NCI-H2171 (cell line): ENCODE data around the gene LSAMP.
A peak's percentile ranks its signal among the peaks of the same experiment; 100 is the strongest.

Experiments
- DNase-seq: peaks from one replicate; lab custom pipeline; 2025; lab: John Stamatoyannopoulos, UW

Gene LSAMP

DNA sequence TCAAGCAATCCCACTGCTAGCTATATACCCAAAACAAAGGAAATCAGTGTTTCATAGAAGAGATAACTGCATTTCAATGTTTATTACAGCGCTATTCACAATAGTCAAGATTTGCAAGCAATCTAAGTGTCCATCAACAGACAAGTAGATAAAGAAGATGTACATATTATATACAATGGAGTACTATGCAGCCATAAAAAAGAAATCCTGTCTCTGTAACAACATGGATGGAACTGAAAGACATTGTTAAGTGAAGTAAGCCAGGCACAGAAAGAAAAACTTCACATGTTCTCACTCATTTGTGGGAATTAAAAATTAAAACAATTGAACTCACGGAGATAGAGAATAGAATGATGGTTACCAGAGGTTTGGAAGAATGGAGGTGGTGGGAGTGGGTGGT lies 89.2 kb downstream of the LSAMP start:
- no peak for DNase-seq

DNA sequence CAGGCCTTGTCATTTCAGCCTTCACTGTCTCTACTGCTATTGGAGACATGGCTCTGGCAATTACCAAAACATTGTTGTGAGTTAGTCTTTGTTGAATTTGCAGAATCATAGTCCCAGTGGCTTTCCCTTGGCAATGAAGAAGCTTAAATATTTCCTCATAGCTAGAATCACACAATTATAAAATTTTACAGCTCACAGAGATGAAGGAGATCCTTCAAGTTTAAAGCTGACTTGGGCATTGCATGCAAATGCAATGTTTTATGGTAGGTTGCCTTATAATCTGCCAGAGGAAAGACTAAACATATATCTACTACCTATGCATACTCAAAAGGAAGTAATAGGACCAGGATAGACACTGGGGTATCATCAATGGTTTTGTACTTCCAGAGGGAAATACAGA lies 90.9 kb downstream of the LSAMP start:
- no peak for DNase-seq

DNA sequence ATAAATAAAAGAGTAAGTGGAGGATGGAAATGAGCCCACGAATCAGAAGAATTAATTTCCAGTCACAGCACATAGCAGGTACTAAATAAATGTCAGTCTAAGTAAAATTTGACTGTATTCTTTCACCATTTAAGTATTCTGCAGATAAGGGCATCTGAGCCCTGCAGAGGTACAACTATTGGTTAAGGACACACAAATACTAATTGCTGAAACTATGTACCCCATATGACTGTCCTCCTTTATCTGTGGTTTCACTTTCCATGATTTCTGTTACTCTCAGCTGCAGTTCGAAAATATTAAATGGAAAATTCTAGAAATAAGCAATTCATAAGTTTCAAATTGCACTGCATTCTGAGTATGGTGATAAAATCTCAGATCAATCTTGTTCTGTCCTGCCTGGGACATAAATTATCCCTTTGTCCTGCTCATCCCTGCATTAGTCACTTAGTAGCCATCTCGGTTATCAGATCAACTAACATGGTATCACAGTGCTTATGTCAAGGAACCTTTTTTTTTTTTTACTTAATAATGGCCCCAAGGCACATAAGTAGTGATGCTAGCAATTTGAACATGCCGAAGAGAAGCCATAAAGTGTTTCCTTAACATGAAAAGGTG lies 95.1 kb downstream of the LSAMP start:
- DNase-seq: no peak

DNA sequence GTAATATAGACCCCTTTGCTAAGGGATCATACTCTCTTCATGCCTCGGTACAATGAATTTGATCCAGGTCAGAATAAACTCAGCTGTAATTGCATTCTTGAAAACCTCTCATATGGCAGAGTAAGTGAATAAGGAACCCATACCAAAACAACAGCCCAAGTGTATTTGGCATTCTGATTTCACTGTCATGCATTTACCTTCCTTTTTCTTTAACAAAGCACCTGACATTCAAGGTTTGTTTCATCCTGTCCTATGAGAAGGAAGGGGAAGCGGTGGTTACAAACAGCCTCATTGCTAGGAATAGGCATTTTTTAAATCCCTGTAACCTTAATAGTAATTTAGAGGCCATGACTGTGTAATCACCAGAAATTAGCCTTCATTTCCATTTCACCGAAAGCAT lies 97.1 kb downstream of the LSAMP start:
- no peak for DNase-seq

DNA sequence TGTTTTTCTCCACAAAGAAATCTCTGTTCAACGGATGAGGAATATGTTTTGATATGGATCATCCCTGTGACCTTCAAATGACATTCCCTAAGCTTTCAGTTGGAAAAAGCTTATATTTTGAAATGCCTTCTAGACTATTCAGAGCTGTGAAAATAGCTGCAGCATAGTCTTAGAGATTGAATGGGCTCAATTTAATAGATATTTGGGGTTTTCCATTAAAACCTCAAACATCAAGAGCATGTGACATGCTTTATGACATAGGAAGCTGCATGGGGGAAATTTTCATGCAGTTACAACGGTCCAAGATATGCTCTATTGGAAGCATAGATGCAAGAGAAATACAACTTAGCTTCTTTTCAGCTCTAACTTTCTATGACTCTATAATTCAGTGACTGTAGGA lies 102.8 kb downstream of the LSAMP start:
- DNase-seq: no peak

DNA sequence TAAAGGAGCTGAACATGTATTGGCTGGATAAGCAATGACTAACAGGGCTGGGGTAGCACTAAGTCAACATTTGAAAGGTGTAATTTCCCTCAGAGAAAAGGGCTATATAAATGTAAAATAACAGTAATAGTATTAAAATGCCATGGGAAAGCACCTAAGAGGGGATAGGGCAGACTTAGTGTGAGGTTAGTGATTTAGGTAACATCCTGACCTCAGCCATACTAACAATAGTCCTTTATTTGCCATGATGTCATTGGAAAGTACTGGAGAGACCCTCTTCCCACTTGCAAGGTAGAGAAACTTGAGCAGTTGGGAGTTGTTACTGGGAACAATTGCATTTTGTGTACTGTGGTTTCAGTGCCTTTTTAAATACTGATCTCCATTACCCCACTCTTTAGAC lies 103.4 kb downstream of the LSAMP start:
- DNase-seq: no peak

DNA sequence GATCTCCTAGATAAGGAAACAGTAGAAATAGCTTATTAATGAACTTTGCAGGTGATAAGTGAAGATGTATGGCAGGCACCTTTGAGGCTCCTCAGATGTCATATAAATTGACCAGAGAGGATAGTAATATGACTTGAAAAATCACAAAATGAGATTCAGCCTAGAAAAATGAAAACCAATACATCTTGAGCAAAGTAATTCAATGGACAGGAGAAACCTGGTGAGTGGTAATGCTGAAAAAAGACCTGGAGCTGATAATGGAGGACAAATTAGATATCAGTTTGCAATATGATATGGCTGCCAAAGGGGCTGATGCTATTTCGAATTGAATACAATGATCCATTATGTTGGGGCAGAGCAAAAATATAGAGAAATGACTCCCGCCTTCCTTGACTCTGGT lies 103.9 kb downstream of the LSAMP start:
- no peak for DNase-seq

DNA sequence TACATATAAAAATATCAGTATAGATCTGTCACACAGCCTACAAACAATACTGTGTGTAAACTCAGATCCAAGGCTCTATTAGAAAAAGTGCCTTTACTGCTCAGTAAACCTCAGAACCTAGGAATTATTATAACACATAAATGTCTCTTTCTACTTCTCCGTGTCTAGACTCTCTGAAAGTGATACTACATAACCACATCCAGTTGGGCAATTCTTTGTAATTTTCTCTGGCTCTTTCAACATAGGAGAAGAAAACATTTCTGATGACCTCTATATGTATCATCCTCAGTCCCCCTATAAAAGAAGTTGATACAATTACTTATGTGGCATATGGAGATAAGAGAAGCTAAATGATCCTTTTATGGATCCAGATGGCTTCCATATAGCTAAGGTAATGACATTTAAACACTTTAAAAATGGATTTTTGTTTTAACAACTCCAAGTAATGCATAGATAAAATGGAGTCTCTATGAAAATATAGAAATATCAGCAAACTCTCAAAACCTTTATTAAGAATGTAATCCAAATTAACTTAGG lies 104.5 kb downstream of the LSAMP start:
- no peak for DNase-seq

DNA sequence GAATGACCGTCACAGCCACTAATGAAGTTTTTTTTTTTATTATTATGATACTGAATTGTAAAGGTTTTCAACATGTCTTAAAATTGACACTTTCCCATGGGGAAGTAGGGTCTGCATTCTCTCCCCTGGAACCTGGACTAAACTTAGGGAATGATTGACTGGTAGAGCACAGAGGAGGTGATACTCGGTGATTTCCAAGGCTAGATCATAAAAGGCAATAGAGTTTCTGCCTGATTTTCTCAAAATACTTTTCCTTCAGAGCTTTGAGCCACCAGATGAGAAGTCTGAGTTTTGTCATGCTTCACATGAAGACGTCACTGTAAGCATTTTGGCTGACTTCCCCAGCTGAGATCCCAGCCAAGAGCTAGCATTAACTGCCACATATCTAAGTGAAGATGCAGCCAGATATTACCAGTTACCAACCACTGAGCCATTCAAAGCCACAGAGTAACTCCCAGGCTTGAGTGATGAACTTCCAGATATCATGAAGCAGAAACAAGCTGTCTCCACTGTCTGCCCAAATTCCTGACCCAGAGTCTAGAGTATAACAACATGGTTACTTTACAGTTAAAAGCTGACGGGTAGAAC lies 105.8 kb downstream of the LSAMP start:
- DNase-seq: no peak

DNA sequence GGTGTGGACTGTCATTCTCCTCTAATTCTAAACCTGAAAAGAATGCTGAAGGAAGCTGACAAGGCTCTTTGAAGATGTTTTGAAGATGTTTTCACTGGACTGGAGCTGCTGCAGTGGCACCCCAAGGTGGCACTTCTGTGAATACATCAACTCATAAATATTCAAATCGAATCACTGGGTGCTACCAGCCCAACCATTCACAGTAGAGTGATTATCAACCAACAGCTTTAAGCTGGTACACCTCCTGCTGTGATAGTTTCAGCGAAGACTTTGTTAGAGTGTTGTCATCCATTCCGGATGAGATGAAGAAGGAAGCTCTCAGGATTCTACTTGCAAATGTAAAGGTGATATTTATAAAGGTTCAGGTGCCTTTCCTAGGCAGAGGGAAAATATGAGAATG lies 106.6 kb downstream of the LSAMP start:
- no peak for DNase-seq

DNA sequence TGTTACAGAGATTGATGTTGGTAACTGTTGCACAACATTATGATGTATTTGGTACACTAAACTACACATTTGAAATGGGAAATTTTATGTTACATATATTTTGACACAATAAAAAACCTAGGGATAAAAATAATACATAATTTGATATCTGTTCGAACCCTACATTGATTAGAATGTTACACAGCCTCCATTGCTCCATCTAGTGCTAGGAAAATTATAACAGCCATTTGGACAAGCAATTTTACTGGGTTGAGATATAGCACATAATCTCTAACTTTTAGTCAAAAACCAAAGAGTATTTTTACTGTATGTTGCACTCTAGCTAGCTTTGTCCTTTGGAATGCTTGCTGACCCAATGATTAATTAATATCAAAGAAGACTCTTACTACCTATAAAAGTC lies 108.1 kb downstream of the LSAMP start:
- DNase-seq: no peak

DNA sequence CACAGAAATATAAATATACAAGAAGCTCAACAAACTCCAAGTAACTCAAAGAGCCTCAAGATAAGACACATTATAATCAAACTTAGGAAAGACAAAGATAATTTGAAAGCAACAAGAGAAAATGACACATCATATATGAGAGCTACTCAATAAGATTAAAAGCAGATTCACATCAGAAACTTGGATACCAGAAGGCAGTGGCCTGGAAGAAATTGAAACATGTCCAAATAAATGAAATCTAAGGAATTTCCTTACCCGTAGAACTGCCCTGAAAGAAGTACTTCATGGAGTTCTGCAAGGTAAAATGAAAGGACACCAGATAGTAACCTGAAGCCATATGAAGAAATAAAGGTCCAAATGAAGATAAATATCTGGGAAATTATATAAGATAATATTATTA lies 113.9 kb downstream of the LSAMP start:
- DNase-seq: no peak

DNA sequence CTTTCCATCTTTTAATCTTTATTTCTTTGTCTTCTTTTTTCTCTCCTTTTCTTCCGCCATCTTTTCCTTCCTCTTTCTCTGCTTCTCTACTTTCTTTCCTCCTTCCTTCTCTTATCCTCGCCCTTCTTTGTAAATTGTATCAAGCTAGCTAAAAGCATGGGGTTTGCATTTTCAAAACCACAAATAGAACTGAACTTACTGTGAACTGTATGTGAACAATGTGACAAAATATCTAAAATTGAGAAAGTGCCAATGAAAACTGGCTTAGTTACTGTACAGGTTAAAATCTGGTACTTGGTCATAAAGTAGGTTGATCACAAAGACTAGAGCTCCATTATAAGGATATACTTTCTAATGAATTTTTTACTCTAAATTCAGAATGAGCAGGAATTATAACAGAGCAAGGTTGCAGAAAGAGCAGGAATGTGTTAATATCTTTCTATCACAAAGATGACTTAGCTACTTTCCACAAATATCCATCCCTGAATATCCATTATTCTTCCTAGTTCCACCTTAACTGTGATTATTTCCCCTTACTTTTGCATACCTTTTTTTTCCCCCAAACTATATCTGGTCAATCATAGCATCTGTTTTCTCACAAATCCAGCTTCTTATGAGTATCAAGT lies 122.4 kb downstream of the LSAMP start:
- DNase-seq: no peak

DNA sequence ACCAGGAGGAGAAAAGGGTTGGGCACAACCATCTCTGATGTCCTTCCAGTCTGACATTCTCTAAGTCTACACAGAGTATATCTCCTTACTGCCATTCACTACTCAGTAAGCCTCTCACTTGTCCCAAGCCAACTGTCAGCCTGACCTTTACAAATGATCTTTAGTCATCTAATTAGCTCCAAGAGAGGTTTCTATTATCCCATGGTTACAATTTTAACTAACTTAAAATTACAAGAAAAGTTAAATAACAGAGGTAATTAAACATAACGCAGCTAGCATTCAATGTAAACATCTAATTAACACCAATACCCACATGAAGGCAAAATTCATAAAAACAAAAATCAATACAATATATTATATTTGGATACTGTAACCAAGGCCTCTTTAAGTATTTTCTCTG lies 126.9 kb downstream of the LSAMP start:
- no peak for DNase-seq

DNA sequence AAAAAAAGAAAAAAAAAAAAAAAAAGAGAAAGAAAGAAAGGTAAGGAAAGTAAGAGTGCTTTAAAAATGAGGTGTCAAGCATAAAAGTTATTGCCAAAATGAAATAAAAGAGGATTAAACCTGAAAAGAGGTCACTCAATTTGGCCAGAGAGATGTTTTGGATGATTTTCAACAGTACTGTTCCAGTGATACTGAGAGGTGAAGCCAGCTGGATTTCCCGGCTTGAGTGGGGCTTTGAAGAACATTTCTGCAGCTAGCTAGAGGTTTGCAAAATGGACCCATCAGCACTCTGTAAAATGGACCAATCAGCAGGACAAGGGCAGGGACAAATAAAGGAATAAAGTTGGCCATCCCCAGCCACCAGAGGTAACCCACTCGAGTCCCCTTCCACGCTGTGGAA lies 128.5 kb downstream of the LSAMP start:
- DNase-seq: no peak

DNA sequence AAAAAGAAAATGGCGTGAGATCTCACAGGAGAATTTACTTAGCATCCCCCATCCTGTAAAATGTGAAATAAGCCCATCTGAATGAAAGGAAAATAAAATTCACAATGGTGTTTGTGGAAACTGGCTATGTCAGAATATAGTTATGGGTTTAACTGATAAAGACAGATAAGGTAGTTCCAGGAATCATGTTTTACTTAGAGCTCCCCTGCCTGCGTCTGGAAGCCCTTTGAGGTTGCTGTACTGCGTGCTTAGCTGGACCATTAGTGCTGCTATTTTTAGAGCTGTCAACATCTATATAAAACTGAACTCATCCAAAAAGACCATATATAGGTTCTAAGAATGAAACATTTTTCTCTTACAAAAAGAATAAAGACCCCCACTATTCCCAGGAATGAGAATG lies 130.8 kb downstream of the LSAMP start:
- DNase-seq: no peak

DNA sequence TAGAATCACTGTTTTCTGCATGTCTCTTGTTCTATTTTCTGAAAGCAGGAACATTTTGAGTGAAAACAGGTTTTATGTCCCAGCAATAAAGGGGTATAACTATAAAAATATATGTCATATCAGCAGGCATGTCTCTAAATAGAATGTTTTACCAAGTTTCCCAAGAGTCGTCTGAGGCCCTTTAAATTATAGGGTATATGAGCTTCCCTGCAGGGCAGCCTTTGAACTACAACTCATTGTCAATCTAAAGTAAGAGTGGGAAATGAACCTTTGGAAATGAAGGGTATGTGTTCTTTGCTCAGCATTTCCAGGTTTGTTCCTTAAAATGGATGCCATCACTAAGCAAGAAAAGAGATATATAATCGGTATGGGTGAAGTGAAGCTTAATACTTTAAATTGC lies 138.6 kb downstream of the LSAMP start:
- no peak for DNase-seq

DNA sequence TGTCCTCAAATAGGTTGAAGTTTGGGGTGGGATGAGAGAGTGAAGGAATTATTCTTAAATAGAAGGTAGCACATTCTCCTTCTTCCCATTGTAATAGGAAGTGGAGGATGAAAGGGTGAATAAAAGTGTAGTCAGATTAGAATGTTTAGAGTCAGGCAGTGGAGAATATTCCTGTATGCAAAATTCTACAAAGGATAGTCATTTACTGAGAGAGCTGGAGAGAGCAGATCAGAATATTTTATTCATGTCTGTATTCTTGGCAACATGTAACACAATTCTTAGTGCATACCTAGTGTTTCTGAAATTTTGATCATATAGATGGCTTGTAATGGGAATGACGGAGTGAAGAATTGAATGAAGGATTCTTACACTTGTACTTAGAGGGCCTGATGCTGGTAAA lies 139.1 kb downstream of the LSAMP start:
- no peak for DNase-seq

DNA sequence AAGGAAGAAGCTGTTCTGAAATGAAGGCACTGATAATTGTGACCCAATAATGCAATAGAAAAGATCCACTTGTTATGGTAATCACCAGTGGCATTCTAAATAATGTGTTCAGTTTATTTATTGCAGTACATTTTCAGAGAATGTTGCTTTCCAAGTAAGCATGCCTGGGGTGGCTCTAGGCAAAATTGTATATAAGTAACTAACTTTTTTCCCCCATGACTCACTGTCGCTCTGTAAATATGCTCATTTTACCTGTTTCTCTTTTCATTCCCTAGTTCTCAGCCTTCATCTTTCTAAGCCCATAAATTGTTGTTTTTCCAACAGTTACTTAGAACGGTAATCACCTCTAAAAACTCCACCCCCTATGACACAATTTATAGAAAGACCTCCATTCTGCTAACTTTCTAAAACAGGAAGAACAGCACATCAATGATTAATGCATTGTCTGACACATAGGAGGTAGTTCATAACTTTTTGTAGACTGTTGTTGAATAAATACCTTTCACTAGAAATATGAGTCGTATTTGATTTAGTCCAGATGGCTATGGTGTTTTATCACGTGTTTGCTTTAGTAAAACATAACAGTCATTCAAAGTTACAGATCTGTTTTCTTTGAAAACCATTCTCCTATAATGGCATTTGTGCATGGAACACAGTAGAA lies 143.1 kb downstream of the LSAMP start:
- DNase-seq: no peak

DNA sequence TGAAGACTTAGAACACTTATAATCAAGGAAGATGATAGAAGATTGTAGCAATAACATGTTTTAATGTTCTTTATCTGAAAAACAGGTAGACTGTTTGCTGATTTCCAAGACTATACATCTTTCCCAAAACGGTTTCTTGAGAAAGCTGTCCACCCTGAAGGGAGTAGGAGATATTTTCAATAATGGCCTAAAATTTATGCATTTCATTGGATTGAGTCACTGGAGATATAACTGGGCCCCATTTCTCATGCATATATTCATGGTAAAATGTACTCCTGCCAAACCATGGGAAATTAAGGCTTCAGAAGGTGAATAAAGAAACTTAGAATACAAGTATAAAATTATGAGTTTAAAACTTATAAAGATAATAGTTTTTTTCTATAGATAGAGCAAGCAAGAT lies 143.9 kb downstream of the LSAMP start:
- no peak for DNase-seq

DNA sequence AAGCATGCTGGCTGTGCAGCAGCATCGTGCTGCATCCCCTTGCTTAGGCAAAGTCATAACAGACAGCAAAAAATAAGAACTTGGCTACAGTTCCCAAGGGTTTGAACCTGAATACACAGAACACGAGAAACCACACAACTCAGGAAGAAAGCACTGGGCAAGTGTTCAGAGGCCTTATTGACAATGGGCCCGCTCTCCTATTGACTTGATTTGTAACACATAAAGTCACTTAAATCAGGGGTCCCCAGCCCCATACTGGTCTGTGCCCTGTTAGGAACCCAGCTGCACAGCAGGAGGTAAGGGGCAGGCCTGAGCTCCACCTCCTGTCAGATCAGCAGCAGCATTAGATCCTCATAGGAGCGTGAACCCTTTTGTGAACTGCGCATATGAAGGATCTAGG lies 145.1 kb downstream of the LSAMP start:
- DNase-seq: no peak

DNA sequence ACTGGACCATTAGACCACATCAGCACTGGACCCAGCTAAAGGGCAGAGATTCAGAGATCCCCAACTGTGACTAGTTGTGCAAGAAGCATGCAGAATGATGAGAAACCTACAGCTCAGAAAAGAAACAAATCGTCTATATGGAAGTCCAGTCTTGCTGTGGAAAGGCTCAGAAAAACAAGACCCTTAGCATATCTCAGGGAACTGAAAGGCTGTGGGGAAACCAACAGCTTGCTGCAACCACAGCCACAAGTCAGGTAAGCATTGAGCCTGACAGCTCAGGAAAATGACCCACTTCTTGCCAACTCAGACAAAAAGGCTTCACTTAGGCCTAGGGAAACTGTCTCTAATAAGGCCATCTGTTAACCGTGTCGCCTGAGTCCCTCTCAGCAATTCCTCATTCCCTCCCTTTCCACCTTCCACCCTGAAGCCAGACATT lies 145.6 kb downstream of the LSAMP start:
- DNase-seq: peak; percentile 56

DNA sequence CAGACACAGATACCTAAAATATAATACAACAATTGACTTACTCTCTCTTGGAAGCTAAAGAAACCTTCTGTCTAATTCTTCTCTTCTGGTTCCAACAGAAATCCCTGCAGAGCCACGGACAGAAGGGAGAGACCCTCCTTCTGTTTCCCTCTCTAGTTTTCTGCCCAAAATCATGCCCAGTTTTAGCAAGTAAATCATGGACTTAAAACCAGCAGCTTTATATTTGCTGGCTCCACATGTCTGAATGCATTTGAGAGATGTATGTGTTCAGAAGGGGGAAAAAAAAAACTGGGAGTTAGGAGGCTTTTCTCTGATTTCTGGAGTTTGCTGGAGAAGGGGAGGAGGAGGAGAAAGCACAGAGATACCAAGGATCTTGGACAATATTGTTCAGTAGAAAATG lies 147.1 kb downstream of the LSAMP start:
- DNase-seq: no peak
